Liver (tissue), 3 donors: Measurements from ENCODE around the gene PSMD1.

ENCODE experiments used
- EGR1 ChIP-seq, 2 donors: IDR thresholded peaks; 2 replicates each; pipeline ENCODE4 v1.6.1; 2016 to 2018; ENCODE audit warnings: antibody characterized with exemption in 2 of 2, low read depth in 2 of 2
- GABPA ChIP-seq, 2 donors: IDR thresholded peaks in 1 of 2; conservative IDR thresholded peaks in 1 of 2; 2 replicates each; pipeline ENCODE4 v1.6.1; 2016; ENCODE audit warnings: antibody characterized with exemption in 2 of 2, mild to moderate bottlenecking in 1 of 2, moderate library complexity in 1 of 2
- HNF4A ChIP-seq, 2 donors: conservative IDR thresholded peaks; 2 replicates each; pipeline ENCODE4 v1.6.1; 2016; ENCODE audit warnings: antibody characterized with exemption in 2 of 2, mild to moderate bottlenecking in 2 of 2
- JUND ChIP-seq, 2 donors: IDR thresholded peaks; 2 replicates each; pipeline ENCODE4 v1.6.1; 2016; ENCODE audit warnings: antibody characterized with exemption in 2 of 2
- RXRA ChIP-seq, 2 donors: IDR thresholded peaks; 2 replicates each; pipeline ENCODE4 v1.6.1; 2017 to 2018; ENCODE audit warnings: antibody characterized with exemption in 2 of 2, mild to moderate bottlenecking in 1 of 2
- TAF1 ChIP-seq: conservative IDR thresholded peaks from 2 replicates; pipeline ENCODE4 v1.6.1; 2016; ENCODE audit warnings: antibody characterized with exemption, mild to moderate bottlenecking
- YY1 ChIP-seq: IDR thresholded peaks from 2 replicates; pipeline ENCODE4 v1.6.1; 2016; ENCODE audit warnings: antibody characterized with exemption, mild to moderate bottlenecking
- TF ChIP-seq, protein P1 (sequence below): IDR thresholded peaks from 2 replicates; pipeline ENCODE4 v1.6.1; 2016; ENCODE audit warnings: antibody characterized with exemption, mild to moderate bottlenecking
- TF ChIP-seq, protein P2 (sequence below): fragments of 150-350 bp; IDR thresholded peaks from 2 replicates; pipeline ENCODE4 v1.5.1; 2017; ENCODE audit warnings: improper control_type of control experiment, low read depth, low read length; ENCODE audit not compliant: missing input control
- TF ChIP-seq, protein P3 (sequence below): IDR thresholded peaks from 2 replicates; pipeline ENCODE4 v1.6.1; 2016; ENCODE audit warnings: antibody characterized with exemption
- TF ChIP-seq, protein P4 (sequence below): IDR thresholded peaks from 2 replicates; pipeline ENCODE4 v1.6.1; 2016; ENCODE audit warnings: antibody characterized with exemption
- TF ChIP-seq, protein P5 (sequence below): IDR thresholded peaks from 2 replicates; pipeline ENCODE4 v1.6.1; 2016; ENCODE audit warnings: antibody characterized with exemption
- donor health status: healthy.
- donor health status: healthy.

DNA sequence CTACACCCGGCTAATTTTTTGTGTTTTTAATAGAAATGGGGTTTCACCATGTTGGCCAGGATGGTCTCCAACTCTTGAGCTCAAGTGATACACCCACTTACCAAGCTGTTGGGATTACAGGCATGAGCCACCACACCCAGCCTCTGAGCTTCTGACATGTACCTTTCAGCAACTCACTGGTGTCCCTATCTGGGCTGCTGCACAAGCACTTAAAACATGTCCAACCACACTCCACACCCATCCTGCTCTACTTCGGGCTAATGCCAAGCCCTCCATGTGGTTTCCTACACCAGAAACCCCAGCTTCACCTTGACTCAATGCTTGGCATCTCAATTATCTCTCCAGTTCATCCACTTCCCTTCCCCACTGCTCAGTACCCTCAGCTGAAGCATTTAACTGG, 119.4 kb downstream of the PSMD1 start:
- TF ChIP-seq, protein P1, sequence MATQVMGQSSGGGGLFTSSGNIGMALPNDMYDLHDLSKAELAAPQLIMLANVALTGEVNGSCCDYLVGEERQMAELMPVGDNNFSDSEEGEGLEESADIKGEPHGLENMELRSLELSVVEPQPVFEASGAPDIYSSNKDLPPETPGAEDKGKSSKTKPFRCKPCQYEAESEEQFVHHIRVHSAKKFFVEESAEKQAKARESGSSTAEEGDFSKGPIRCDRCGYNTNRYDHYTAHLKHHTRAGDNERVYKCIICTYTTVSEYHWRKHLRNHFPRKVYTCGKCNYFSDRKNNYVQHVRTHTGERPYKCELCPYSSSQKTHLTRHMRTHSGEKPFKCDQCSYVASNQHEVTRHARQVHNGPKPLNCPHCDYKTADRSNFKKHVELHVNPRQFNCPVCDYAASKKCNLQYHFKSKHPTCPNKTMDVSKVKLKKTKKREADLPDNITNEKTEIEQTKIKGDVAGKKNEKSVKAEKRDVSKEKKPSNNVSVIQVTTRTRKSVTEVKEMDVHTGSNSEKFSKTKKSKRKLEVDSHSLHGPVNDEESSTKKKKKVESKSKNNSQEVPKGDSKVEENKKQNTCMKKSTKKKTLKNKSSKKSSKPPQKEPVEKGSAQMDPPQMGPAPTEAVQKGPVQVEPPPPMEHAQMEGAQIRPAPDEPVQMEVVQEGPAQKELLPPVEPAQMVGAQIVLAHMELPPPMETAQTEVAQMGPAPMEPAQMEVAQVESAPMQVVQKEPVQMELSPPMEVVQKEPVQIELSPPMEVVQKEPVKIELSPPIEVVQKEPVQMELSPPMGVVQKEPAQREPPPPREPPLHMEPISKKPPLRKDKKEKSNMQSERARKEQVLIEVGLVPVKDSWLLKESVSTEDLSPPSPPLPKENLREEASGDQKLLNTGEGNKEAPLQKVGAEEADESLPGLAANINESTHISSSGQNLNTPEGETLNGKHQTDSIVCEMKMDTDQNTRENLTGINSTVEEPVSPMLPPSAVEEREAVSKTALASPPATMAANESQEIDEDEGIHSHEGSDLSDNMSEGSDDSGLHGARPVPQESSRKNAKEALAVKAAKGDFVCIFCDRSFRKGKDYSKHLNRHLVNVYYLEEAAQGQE: no peak
- no peak for TF ChIP-seq GABPA (IDR thresholded peaks at IDR 0.05 in 1 of 2, conservative IDR thresholded peaks at IDR 0.05 in 1 of 2)
- TF ChIP-seq, protein P2, sequence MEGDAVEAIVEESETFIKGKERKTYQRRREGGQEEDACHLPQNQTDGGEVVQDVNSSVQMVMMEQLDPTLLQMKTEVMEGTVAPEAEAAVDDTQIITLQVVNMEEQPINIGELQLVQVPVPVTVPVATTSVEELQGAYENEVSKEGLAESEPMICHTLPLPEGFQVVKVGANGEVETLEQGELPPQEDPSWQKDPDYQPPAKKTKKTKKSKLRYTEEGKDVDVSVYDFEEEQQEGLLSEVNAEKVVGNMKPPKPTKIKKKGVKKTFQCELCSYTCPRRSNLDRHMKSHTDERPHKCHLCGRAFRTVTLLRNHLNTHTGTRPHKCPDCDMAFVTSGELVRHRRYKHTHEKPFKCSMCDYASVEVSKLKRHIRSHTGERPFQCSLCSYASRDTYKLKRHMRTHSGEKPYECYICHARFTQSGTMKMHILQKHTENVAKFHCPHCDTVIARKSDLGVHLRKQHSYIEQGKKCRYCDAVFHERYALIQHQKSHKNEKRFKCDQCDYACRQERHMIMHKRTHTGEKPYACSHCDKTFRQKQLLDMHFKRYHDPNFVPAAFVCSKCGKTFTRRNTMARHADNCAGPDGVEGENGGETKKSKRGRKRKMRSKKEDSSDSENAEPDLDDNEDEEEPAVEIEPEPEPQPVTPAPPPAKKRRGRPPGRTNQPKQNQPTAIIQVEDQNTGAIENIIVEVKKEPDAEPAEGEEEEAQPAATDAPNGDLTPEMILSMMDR: no peak
- TF ChIP-seq, protein P3, sequence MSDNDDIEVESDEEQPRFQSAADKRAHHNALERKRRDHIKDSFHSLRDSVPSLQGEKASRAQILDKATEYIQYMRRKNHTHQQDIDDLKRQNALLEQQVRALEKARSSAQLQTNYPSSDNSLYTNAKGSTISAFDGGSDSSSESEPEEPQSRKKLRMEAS: no peak
- TF ChIP-seq, protein P4, sequence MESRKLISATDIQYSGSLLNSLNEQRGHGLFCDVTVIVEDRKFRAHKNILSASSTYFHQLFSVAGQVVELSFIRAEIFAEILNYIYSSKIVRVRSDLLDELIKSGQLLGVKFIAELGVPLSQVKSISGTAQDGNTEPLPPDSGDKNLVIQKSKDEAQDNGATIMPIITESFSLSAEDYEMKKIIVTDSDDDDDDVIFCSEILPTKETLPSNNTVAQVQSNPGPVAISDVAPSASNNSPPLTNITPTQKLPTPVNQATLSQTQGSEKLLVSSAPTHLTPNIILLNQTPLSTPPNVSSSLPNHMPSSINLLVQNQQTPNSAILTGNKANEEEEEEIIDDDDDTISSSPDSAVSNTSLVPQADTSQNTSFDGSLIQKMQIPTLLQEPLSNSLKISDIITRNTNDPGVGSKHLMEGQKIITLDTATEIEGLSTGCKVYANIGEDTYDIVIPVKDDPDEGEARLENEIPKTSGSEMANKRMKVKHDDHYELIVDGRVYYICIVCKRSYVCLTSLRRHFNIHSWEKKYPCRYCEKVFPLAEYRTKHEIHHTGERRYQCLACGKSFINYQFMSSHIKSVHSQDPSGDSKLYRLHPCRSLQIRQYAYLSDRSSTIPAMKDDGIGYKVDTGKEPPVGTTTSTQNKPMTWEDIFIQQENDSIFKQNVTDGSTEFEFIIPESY: no peak
- no peak for TF ChIP-seq EGR1 (IDR thresholded peaks at IDR 0.05; ENCODE audit: low read depth in 2 of 2)
- TF ChIP-seq, protein P5, sequence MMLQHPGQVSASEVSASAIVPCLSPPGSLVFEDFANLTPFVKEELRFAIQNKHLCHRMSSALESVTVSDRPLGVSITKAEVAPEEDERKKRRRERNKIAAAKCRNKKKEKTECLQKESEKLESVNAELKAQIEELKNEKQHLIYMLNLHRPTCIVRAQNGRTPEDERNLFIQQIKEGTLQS: no peak
- no peak for TF ChIP-seq TAF1
- TF ChIP-seq RXRA (IDR thresholded peaks at IDR 0.05): no peak
- TF ChIP-seq HNF4A (conservative IDR thresholded peaks at IDR 0.05): no peak
- no peak for TF ChIP-seq JUND (IDR thresholded peaks at IDR 0.05)
- TF ChIP-seq YY1: no peak
